ENCODE results near the gene CAMTA2.
"Not testable (repeated sequence)": the region's sequence is repeated elsewhere in the genome, so short reads cannot be mapped to it uniquely, and the experiment has no call there.

The CAMTA2 gene

DNA sequence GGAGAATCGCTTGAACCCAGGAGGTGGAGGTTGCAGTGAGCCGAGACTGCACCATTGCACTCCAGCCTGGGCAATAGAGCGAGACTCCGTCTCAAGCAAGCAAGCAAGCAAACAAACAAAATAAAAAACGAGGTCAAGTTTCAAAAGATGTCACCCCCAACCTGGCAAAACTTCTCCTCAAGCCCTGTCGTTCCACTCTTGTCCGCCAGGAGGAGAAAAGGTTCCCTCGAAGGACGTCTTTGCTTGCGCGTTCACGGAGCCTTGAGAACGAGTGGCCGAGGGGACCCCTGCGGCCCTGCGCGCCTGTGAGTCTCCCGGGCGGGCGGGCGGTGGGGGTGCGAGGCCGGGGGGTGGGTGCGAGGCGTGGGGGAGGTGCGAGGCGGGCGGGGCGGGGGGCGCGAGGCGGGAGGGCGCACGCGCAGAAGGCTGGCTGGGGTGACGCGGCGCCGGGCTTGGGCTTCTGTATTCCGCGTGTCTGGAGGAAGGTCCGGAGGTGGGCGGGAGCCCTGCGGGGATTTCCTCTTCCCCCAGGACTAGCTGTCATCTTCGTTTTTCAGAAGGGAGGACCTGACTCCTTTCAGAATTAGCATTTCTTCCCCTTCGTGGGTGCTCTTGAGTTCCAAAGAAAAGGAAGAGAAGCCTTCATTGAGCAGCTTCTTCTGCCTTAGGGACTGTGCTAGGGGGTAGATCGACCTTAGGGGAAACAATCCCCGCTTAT lies 44.0 kb upstream of the CAMTA2 start:
- H3K4me3 ChIP-seq (ENCODE audit: low read length): peak overlapping the region; percentile 39
- DNase-seq (ENCODE audit: low read depth): peak; percentile 69
- TF ChIP-seq, protein P1, sequence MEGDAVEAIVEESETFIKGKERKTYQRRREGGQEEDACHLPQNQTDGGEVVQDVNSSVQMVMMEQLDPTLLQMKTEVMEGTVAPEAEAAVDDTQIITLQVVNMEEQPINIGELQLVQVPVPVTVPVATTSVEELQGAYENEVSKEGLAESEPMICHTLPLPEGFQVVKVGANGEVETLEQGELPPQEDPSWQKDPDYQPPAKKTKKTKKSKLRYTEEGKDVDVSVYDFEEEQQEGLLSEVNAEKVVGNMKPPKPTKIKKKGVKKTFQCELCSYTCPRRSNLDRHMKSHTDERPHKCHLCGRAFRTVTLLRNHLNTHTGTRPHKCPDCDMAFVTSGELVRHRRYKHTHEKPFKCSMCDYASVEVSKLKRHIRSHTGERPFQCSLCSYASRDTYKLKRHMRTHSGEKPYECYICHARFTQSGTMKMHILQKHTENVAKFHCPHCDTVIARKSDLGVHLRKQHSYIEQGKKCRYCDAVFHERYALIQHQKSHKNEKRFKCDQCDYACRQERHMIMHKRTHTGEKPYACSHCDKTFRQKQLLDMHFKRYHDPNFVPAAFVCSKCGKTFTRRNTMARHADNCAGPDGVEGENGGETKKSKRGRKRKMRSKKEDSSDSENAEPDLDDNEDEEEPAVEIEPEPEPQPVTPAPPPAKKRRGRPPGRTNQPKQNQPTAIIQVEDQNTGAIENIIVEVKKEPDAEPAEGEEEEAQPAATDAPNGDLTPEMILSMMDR (IDR thresholded peaks at IDR 0.05; ENCODE audit: insufficient read depth, low read depth, low read length, missing control alignments): peak; percentile 86

DNA sequence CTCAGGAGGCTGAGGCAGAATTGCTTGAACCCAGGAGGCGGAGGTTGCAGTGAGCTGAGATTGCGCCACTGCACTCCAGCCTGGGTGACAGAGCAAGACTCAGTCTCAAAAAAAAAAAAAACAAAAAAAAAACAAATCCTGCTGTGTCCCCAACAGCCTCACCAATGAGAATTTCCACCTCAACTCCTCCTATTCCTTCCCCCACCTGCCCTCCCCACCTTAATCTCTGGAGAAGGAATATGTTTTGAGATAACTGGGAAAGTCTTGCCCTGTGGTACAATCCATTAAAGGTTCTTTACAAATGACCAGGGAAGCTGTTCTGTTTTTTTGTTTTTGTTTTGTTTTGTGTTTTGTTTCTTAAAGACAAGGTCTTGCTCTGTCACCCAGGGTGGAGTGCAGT lies 42.7 kb upstream of the CAMTA2 start:
- H3K4me3 ChIP-seq (ENCODE audit: low read length); DNase-seq (ENCODE audit: low read depth): not testable (repeated sequence)

DNA sequence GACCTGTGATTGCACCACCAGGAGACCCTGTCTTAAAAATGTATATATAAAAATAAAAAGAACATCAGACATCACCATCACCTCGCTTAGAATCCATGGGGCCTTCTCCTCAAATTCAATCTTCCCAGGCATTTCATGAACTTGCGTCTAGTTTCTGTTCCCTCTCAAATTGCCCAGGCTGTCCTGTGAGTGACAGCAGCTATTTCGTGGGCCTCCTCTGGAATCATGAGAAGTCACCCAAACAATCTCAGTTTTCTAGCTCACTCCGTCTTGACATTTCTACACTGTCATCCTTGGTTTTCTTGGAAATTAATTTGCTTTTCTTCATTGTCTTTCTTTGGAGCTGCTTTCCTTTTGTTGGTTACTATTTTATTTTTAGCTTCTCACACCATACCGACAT lies 40.4 kb upstream of the CAMTA2 start:
- DNase-seq (ENCODE audit: low read depth): no peak
- no peak overlapping the region for H3K4me3 ChIP-seq (ENCODE audit: low read length)
- TF ChIP-seq, protein P1 (IDR thresholded peaks at IDR 0.05; ENCODE audit: insufficient read depth, low read depth, low read length, missing control alignments): no peak

GRCh38 chr17:5027299-5027698 lies 39.8 kb upstream of the CAMTA2 start:
- H3K4me3 ChIP-seq (ENCODE audit: low read length): no peak overlapping the region
- TF ChIP-seq, protein P1 (IDR thresholded peaks at IDR 0.05; ENCODE audit: insufficient read depth, low read depth, low read length, missing control alignments): no peak
- DNase-seq (ENCODE audit: low read depth): no peak

DNA sequence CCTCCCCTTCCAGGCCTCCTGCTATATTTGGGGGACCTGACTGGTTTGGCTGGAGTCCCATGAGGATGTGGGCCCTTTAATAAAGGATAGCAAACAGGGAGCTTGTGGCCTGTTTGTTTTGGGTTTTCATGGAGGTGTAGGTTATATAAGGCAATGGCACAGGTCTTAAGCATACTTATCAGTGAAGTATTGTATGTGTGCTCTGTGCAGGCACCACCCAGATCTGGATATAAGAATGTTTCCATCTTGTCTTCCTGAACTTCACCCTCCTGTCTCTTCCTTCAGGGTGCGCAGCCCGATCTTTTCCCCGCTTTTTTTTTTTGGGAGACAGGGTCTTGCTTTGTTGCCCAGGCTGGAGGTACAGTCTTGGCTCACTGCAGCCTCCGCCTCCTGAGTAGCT lies 37.1 kb upstream of the CAMTA2 start:
- TF ChIP-seq, protein P1 (IDR thresholded peaks at IDR 0.05; ENCODE audit: insufficient read depth, low read depth, low read length, missing control alignments): no peak

GRCh38 chr17:5023588-5024147 lies 36.2 kb upstream of the CAMTA2 start:
- no peak overlapping the region for H3K4me3 ChIP-seq (ENCODE audit: low read length)

More for the DNA sequence above, 37.1 kb upstream of the CAMTA2 start:
- no peak for DNase-seq (ENCODE audit: low read depth)
- H3K4me3 ChIP-seq (ENCODE audit: low read length): no peak overlapping the region

DNA sequence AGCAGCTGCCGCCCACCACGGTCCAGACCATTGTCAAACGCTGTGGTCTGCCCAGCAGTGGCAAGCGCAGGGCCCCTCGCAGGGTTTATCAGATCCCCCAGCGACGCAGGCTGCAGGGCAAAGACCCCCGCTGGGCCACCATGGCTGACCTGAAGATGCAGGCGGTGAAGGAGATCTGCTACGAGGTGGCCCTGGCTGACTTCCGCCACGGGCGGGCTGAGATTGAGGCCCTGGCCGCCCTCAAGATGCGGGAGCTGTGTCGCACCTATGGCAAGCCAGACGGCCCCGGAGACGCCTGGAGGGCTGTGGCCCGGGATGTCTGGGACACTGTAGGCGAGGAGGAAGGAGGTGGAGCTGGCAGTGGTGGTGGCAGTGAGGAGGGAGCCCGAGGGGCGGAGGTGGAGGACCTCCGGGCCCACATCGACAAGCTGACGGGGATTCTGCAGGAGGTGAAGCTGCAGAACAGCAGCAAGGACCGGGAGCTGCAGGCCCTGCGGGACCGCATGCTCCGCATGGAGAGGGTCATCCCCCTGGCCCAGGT lies 34.8 kb upstream of the CAMTA2 start:
- TF ChIP-seq, protein P1 (IDR thresholded peaks at IDR 0.05; ENCODE audit: insufficient read depth, low read depth, low read length, missing control alignments): no peak
- no peak overlapping the region for H3K4me3 ChIP-seq (ENCODE audit: low read length)
- DNase-seq (ENCODE audit: low read depth): no peak

More at GRCh38 chr17:5023588-5024147, 36.2 kb upstream of the CAMTA2 start:
- DNase-seq (ENCODE audit: low read depth): no peak
- TF ChIP-seq, protein P1 (IDR thresholded peaks at IDR 0.05; ENCODE audit: insufficient read depth, low read depth, low read length, missing control alignments): no peak

All from epithelial cell of esophagus (primary cell).